ENCODE measurements around the gene ATP5F1D.

Gene ATP5F1D

GRCh38 chr19:1220976-1221903, 20.3 kb upstream of the ATP5F1D start:
- no peak for DNase-seq

DNA sequence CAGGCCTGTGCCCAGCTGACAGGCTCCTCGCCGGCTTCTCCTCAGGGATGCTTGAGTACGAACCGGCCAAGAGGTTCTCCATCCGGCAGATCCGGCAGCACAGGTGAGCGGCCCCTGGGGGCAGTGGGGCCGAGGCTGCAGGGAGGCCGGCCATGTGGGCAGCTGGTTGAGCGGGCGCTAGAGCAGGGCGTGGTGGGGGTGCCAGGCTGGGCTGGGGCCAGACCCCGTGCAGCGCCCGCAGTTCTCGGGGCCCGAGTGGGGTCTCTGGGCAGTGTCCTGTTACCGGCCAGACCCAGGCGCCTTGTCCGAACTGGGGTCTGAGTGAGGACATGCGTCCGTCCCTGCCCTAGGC, 19.7 kb upstream of the ATP5F1D start:
- DNase-seq: no peak

DNA sequence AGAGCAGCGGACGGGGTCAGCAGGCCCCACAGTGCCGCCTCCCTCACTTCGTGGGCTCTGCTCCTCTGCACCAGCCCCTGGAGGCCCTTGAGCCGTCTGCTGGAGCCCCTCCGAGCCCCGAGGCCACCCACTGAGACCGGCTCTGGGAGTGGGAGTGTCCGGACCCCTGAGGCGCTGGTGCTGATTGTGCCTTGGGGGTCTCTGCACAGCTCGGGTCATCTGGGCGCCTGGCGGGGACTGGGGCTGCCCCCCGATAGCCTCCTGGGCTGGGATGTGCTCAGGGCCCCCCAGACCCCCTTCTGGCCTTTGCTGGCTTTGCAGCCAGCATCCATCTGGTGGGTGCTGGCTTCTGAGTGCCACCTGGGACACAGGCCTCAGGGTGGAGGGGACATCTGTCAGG, 19.2 kb upstream of the ATP5F1D start:
- no peak for DNase-seq

DNA sequence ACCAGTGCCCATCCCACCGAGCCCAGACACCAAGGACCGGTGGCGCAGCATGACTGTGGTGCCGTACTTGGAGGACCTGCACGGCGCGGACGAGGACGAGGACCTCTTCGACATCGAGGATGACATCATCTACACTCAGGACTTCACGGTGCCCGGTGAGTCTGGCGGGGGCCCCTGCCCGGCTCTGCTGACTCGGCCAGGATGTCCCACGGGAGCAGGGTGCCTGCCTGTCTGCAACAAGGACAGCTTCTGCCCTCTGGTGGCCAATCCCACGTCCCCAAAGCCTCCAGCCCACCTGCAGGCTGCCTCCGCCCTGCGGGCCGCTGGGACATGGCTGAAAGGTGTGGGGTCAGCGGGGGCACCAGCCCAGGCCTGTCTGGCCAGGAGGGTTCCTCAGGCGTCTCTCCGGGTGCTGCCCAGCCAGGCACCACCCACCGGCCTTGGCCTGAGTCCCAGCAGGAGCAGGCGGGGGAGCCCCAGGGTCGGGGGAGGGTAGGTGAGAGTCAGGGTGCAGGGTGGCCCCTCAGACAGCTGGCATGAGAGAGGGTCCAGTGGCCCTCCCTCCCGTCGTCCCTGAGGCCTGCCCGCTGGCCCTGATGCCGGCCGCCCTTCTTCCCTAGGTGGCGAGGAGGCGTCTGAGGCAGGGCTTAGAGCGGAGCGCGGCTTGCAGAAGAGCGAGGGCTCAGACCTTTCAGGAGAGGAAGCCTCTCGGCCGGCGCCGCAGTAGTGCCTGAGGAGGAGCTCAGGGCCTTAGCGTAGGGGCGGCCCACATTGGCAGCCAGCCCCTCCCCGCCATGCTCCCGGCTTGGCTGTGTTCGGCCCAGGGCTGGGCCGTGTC, 18.3 kb upstream of the ATP5F1D start:
- no peak for DNase-seq

DNA sequence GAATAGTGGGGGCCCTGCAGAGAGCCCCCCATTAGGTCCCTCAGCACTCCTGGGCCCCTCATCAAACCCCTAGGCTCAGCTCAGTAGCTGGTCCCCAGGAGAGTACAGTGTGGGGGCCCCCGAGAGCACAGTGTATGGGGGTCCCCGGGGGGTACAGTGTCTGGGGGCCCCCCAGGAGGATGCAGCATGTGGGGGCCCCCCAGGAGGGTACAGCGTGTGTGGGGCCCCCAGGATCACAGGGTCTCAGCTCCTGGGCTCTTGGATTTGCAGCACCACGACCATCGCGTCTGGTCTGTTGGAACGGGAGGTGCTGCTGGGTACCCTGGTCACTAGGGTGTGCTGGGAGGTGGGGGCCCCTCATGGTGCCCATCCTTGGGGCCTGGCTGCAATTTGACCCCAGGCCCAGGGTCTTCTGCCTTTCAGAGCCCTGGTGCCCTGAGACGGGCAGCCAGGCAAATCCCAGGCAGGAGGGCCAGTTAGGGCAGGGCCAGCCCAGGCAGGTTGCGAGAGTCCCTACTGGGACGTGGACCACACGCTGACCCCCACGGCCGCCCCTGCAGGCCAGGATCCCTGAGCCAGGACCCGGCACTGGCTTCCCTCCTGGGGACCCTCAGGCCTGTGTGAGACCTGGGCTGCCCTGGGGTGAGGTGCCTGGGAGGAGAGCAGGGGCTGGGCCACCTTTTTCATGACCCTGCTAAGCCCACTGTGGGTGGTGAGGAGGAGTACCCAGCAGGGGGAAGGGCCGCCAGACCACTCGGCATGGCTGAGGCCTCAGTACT, 17.3 kb upstream of the ATP5F1D start:
- DNase-seq: no peak

DNA sequence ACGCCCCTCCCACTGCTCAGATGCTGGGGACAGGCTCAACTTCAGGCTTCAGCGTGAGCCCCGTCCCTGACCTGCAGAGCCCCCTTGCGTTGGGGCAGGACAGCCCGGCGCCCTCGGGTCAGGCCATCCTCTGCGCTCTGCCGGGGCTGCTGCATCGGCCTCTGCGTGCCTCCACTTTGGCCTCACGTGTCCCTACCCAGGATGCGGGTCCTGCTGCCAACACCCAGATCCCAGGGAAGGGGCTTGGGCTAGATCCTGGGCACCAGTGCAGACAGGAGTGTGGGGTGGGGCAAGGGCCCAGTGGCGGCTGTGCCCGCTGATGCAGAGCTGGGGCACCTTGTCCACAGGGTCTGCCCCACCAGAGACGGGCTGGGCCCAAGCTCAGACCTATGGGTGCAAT, 16.7 kb upstream of the ATP5F1D start:
- DNase-seq: no peak

DNA sequence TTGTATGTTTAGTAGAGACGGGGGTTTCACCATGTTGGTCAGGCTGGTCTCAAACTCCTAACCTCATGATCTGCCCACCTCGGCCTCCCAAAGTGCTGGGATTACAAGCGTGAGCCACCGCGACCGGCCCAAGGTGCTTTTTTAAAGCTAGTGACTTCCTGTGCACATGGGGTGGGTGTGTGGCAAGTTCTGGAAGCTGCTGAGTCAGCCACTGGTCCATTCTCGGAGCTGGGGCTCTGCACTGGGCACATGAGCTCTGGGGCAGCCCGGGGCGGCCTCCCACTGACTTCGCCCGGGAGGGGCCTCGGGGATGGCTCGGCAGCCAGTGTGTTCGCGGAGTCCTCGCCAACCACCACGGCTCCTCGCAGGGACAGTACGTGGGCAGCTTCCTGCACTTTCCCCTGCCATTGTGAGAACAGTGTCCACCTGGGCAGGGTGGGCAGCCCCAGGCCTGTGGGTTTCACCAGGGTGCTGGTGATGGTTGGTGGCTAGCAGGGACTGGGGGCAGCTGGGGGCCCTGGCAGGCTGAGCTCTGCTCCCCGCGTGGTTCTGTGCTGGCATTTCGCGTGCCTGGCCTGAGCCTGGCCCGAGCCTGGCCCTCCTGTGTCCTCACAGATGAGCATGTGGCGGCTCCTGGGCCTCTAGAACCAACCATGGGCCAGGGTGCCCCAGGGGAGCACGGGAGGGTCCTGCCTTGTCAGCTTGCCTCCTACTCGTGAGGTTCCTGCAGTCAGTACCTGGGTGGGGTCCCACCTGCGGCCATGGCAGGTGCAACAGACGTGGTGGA, 15.9 kb upstream of the ATP5F1D start:
- no peak for DNase-seq

DNA sequence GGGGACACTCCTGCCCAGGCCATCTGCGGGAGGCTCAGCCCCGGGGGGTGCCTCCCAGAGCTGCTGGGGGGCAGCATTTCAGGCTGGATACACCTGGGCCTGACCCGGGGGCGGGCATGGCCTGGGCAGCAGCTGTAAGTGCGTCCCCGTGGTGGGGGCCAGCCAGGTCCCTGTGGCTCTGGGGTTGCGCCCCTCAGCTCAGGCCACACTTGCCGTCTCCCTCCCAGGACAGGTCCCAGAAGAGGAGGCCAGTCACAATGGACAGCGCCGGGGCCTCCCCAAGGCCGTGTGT, 15.4 kb upstream of the ATP5F1D start:
- no peak for DNase-seq

GRCh38 chr19:1226522-1227303, 14.8 kb upstream of the ATP5F1D start:
- no peak for DNase-seq

DNA sequence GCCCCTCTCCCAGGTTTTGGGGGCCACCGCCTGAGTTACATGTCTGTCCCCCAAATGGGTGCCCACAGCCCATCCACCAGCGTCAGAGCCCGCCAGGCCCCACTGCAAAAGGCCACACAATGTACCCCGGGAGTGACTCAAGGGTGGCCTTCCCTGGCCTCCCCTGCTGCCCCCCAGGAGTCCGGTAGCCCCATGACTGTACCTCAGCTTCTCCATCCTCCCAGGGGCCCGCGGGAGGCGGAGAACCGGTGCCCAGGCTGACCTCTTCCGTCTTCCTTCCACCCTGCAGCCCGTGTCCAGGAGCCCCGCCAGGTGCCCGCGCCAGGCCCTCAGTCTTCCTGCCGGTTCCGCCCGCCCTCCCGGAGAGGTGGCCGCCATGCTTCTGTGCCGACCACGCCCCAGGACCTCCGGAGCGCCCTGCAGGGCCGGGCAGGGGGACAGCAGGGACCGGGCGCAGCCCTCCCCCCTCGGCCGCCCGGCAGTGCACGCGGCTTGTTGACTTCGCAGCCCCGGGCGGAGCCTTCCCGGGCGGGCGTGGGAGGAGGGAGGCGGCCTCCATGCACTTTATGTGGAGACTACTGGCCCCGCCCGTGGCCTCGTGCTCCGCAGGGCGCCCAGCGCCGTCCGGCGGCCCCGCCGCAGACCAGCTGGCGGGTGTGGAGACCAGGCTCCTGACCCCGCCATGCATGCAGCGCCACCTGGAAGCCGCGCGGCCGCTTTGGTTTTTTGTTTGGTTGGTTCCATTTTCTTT, 14.1 kb upstream of the ATP5F1D start:
- DNase-seq: no peak

DNA sequence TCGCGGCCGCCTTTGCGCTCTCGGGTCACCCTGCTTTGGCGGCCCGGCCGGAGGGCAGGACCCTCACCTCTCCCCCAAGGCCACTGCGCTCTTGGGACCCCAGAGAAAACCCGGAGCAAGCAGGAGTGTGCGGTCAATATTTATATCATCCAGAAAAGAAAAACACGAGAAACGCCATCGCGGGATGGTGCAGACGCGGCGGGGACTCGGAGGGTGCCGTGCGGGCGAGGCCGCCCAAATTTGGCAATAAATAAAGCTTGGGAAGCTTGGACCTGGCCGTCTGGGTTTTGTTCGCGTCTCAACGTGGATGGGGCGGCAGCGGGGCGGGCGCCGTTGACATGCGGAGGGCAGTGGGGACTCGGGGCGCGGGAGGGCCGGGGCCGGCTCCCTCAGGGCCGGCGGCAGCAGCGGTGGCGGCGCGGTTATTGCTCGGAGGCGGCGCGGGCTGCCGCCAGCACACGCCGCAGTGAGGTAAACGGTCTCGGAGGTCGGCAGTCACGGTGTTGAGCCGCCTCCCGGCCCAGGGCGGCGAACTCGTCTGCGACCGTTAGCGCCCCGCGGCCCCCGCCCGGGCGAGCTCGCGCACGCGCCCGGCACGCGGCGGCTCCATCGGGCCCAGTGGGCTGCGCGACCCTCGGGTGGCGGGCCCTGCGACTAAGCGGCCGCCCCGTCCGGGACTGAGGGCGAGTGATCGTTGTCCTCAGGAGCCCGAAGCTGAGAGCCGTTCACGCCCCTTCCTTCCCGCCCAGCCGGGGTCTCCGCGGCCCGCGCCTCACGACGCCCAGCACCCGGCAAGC, 13.2 kb upstream of the ATP5F1D start:
- no peak for DNase-seq

GRCh38 chr19:1229056-1229923, 12.3 kb upstream of the ATP5F1D start:
- no peak for DNase-seq

DNA sequence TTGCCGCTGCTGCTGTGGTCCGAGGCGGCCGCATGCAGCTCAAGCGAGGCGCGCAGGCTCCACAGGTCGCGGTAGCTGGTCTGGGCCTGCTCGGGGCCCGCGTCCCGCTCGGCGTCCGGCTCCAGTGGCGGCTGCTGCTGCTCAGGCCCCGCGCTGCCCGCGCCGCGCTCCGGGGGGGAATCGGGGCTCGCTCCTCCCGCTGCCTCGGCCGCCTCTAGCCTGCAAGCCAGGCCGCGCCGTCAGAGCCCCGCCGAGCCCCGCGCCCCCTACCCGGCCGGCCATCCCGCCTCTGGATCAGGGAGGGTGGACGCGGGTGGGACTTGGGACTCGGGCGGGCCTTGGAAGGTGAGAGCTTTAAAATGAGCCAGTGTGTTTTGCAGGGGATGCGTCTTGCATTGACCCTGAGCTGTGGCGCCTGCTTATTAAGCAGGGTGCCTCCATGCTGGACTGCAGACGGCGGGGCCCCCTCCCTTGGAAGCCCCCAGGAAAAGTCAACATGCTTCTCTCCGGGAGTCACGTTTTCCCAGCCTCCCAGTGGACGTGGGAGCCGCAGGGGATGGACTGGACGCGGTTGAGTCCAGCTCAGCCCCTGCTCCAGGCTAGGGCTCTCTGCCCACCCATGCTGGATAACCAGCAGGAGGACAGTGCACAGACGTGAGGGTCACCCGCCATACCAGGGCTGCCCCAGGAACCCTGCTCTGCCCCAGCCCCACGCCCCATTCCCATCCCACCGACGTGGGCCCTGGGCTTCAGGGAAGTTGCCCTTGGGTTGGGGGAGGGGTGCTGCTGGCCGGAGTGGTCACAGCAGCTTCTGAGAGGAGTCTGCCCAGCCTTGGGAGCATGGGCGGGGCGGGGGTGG, 11.4 kb upstream of the ATP5F1D start:
- DNase-seq: no peak

DNA sequence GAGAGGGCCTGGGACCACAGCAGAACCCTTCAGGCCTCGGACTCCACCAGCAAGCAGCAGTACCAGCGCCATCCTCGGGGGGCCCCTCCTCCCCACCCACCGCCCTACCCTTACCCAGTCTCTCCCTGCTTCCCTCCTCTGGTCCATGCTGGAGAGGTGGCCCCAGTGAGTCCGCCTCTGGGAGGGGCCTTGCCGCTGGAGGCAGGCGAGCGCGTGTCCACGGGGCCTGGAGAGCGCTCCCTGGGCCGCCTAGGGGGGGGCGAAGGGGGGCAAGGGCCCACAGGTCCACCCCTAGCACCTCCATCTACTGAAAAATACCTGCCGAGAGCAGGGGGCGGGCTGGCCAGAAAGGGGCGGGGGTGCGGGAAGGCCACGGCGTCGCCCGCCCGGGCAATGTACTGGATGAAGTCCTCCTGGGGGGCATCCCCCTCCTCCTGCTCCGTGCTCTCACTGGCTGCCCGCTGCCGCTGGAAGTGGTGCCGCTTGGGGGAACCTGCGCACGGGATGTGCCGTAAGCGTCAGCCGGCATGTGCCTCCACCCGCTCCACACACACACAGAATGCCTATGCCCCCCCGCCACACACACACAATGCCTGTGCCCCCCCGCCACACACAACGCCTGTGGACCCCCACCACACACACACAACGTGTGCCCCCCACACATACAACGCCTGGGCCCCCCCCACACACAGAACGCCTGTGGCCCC, 10.6 kb upstream of the ATP5F1D start:
- no peak for DNase-seq

DNA sequence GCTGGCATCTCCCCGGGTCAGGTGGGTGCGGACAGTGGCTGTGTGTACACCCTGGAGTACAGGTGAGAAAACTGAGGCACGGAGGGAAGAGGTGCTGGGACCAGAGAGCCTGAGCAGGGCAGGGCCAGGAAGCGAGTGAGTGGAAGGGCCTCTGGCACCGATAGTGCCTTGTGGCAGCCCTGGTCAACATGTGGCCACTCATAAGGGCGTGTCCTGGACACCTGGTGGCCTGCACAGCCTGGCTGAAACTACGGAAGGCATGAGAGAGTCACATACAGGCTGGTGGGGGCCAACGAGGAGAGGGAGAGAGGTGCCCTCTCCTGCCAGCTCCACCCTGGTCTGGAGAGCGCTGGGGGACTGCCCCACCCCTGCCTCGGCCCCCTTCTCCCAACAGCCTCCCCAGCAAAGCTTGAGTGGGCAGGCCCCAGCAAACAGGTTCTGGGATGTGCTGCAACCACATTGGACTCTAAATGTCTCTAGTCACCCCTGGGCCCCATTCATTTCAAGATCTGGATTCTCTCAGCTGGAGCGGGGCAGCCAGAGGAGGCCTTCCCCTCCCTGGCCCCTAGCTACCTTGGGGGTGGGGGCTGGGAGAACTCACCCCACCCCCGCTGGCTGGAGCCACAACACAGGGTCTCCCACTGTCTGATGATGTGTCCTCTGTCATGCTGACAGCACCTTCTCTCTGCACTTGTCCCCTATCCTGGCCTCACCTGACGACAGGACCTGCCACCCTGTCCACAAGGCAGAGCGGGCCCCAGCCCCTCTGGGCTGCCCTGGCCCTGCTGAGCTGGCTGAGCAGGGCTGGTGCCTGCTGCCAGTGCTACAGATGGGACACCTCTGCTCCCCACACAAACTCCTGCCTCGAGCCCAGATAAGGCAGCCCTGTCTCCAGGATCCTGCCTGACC, 9.6 kb upstream of the ATP5F1D start:
- no peak for DNase-seq

DNA sequence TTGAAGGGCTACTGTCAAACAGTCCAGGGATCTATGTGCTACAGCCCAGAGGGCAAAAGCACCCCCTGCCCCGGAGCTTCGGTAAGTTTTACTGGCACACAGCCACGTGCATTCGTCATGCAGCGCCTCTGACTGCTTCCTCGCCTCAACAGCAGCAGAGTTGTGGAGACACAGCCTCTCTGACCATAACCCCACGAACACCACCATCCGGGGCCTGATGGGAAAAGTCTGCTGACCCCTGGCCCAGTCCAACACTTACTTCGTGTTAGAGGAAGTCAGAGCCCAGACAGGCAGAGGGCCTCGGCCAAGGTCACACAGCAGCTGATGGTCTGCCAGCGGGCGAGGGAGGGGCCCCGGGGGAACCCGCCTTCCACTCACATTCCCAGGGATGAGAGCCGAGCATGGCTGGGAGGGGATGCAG, 8.9 kb upstream of the ATP5F1D start:
- DNase-seq: no peak

All from NCI-H226 (cell line).